Measurements from ENCODE around the gene ZC3H13. TPM values are rescaled to one million over a fixed set of nuclear protein-coding genes. Genes with fewer than 3 reads are reported as not detected.
"Not testable (repeated sequence)": the region's sequence is repeated elsewhere in the genome, so short reads cannot be mapped to it uniquely, and the experiment has no call there.

Gene ZC3H13
- total RNA-seq, 4 donors from 2014 or later = 31.6 to 49.7 (median 38.0) TPM

DNA sequence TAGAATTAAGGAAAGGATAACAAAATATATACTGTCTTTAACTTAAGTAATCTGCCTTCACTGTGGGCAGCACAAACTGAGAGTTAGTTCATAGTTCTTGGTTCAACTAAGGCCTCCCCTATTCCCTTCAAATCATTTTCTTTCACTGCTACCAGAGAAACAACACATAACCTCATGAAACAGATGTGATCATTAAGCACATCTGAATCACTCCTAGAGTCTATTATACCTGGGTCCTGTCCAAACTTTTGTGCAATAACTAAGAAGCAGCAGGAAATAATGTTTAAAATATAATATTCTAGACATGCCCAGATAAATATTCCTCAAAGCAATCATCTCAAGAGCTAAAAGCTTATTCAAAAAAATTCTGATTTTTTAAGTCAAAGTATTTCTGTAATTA, 62.9 kb downstream of the ZC3H13 start:
- TF ChIP-seq CTCF (IDR thresholded peaks at IDR 0.05) = no peak
- no peak for TF ChIP-seq POLR2AphosphoS5 (IDR thresholded peaks at IDR 0.05)
- no peak for TF ChIP-seq POLR2A (IDR thresholded peaks at IDR 0.05)
- Histone ChIP-seq H3K27ac (no peak overlapping the region), H3K9me3 (no peaks in the 10 kb centered on the region), H3K4me1 (peaks cover 0 to 5% (median 0%) of the 10 kb centered on the region in 3 donors), H3K27me3 (no peaks in the 10 kb centered on the region), H3K4me3 (no peak overlapping the region), H3K36me3 (peaks cover 11 to 49% of the 10 kb centered on the region in 2 donors)
- ATAC-seq = peak; percentile 53

- not testable (repeated sequence) for H3K4me3 ChIP-seq, H3K27me3 ChIP-seq, H3K27ac ChIP-seq, ATAC-seq, H3K4me1 ChIP-seq, H3K9me3 ChIP-seq
- no CpG with 5 or more reads among the region's 2 CpGs for WGBS, 2 donors (ENCODE audit: low coverage in 1 of 2)
- H3K36me3 ChIP-seq = peaks cover 5 to 66% of the 10 kb centered on the region in 2 donors
These were observed 71.4 kb downstream of the ZC3H13 start for GRCh38 chr13:45981127-45981526.

DNA sequence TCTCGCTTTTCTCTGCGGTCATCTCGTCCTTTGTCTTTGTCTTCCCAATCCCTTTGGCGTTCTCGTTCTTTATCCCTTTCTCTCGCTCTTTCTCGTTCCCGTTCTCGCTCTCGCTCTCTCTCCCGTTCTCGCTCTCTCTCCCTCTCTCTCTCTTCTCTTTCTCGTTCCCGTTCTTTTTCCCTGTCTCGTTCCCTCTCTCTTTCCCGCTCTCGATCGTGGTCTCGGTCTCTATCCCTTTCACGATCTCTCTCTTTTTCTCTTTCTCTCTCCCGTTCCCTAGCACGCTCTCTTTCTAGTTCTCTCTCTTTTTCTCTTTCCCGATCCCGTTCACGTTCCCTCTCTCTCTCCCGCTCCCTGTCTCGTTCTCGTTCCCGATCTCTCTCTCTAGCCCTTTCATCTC, 77.2 kb downstream of the ZC3H13 start:
- no peaks in the 10 kb centered on the region for H3K9me3 ChIP-seq
- ATAC-seq = no peak
- peaks cover 0 to 85% of the 10 kb centered on the region in 2 donors for H3K36me3 ChIP-seq
- TF ChIP-seq CTCF (IDR thresholded peaks at IDR 0.05) (no peak), POLR2AphosphoS5 (IDR thresholded peaks at IDR 0.05) (no peak), POLR2A (IDR thresholded peaks at IDR 0.05) (no peak), EP300 (IDR thresholded peaks at IDR 0.05) (no peak)
- no peak overlapping the region for H3K27ac ChIP-seq
- WGBS, 2 donors (ENCODE audit: low coverage in 1 of 2) = 92 to 100% methylated on average over 6 to 29 of the region's 29 CpGs
- H3K27me3 ChIP-seq = no peaks in the 10 kb centered on the region
- H3K4me1 ChIP-seq = no peaks in the 10 kb centered on the region
- H3K4me3 ChIP-seq = no peak overlapping the region

- Histone ChIP-seq H3K36me3 (peaks cover 2 to 89% of the 10 kb centered on the region in 2 donors), H3K27ac (no peak overlapping the region), H3K4me1 (no peaks in the 10 kb centered on the region), H3K27me3 (no peaks in the 10 kb centered on the region), H3K9me3 (no peaks in the 10 kb centered on the region), H3K4me3 (no peak overlapping the region)
- 96 to 100% methylated on average over 2 of the region's 2 CpGs for WGBS, 2 donors (ENCODE audit: low coverage in 1 of 2)
- TF ChIP-seq POLR2A (IDR thresholded peaks at IDR 0.05) (no peak), POLR2AphosphoS5 (IDR thresholded peaks at IDR 0.05) (no peak), EP300 (IDR thresholded peaks at IDR 0.05) (no peak), CTCF (IDR thresholded peaks at IDR 0.05) (no peak)
- no peak for ATAC-seq
These were observed 78.0 kb downstream of the ZC3H13 start for GRCh38 chr13:45974500-45974899.

- no peak for ATAC-seq
- Histone ChIP-seq H3K27me3 (no peaks in the 10 kb centered on the region), H3K9me3 (no peaks in the 10 kb centered on the region), H3K27ac (no peak overlapping the region), H3K4me3 (no peak overlapping the region), H3K36me3 (peaks cover 11 to 89% of the 10 kb centered on the region in 2 donors), H3K4me1 (no peaks in the 10 kb centered on the region)
- TF ChIP-seq CTCF (IDR thresholded peaks at IDR 0.05) = no peak
- TF ChIP-seq EP300 (IDR thresholded peaks at IDR 0.05) = no peak
- no peak for TF ChIP-seq POLR2A (IDR thresholded peaks at IDR 0.05)
- TF ChIP-seq POLR2AphosphoS5 (IDR thresholded peaks at IDR 0.05) = no peak
- 93 to 97% methylated on average over 16 of the region's 16 CpGs for WGBS, 2 donors (ENCODE audit: low coverage in 1 of 2)
These were observed 85.0 kb downstream of the ZC3H13 start for GRCh38 chr13:45967589-45967988.

Measured in gastroesophageal sphincter (tissue), 4 donors.